Mucosa of stomach (tissue), 1 donor: Measurements from ENCODE around the gene CCDC170.
A peak's percentile ranks its signal among the peaks of the same experiment; 100 is the strongest.

Source experiments
- H3K27me3 ChIP-seq: one replicate; pipeline ENCODE4 v1.7.0; 2013; ENCODE audit warnings: mild to moderate bottlenecking, low read length; ENCODE audit not compliant: control insufficient read depth, insufficient read depth
- H3K36me3 ChIP-seq: one replicate; pipeline ENCODE4 v1.7.0; 2013; ENCODE audit warnings: low read length; ENCODE audit not compliant: control insufficient read depth, insufficient read depth
- H3K4me1 ChIP-seq: one replicate; pipeline ENCODE4 v1.7.0; 2013; ENCODE audit warnings: mild to moderate bottlenecking, low read length; ENCODE audit not compliant: control insufficient read depth, insufficient read depth
- H3K4me3 ChIP-seq: one replicate; pipeline ENCODE4 v1.7.0; 2013; ENCODE audit warnings: low read length
- H3K9ac ChIP-seq: one replicate; pipeline ENCODE4 v1.7.0; 2013; ENCODE audit warnings: mild to moderate bottlenecking, low read length, moderate library complexity
- H3K9me3 ChIP-seq: one replicate; pipeline ENCODE4 v1.7.0; 2013; ENCODE audit warnings: mild to moderate bottlenecking, low read length, moderate library complexity; ENCODE audit not compliant: control insufficient read depth
- donor health status: Pancreatic carcinoma.

The CCDC170 gene

DNA sequence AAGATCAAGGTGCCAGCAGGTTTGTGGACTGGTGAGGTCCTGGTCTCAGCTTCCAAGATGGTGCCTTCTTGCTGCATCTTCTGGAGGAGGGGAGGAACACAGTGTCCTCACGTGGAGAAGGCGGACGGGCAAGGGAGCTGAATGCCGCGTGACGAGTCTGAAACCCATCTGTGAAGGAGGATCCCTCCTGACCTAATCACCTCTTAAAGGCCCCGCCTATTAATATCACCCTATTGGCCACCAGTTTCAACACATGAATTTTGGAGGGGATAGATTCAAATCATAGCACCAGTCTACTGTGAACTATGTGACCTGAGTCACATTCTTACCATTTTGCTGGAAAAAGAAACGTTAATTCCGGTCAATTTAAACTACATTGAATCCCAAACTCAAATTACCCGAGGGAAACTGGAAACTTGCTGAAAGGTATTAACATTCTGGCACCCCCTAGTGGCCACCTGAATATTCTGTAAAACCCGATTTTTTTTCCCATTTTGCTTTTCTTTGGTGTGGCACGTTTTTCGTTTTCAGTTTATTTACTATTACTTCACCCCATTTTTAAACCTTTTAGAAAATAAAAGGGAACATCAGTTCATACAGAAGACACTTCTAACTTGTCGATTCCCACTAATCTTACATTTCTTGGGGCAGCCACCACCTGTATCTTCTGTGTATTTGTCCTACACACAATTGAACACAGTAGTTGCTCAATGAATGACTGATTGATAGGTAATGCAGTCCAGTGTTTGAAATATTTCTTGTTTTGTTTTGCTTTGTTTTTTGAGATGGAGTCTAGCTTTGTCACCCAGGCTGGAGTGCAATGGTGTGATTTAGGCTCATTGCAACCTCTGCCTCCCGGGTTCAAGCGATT, 17.9 kb upstream of the CCDC170 start:
- H3K9me3 ChIP-seq, result no peaks in the 10 kb centered on the region
- H3K9ac ChIP-seq, result no peak overlapping the region
- no peaks in the 10 kb centered on the region for H3K36me3 ChIP-seq
- H3K4me1 ChIP-seq, result no peaks in the 10 kb centered on the region
- H3K4me3 ChIP-seq, result no peak overlapping the region
- H3K27me3 ChIP-seq, result no peaks in the 10 kb centered on the region

- no peak overlapping the region for H3K9ac ChIP-seq
- H3K9me3 ChIP-seq, result no peaks in the 10 kb centered on the region
- no peaks in the 10 kb centered on the region for H3K27me3 ChIP-seq
- H3K4me3 ChIP-seq, result no peak overlapping the region
- peaks cover 5% of the 10 kb centered on the region for H3K4me1 ChIP-seq
- H3K36me3 ChIP-seq, result no peaks in the 10 kb centered on the region
These were observed 16.1 kb upstream of the CCDC170 start for GRCh38 chr6:151477726-151478125.

- no peak overlapping the region for H3K4me3 ChIP-seq
- no peaks in the 10 kb centered on the region for H3K36me3 ChIP-seq
- no peaks in the 10 kb centered on the region for H3K9me3 ChIP-seq
- no peaks in the 10 kb centered on the region for H3K27me3 ChIP-seq
- peaks cover 5% of the 10 kb centered on the region for H3K4me1 ChIP-seq
- H3K9ac ChIP-seq, result no peak overlapping the region
These were observed 15.1 kb upstream of the CCDC170 start for GRCh38 chr6:151478670-151479069.

GRCh38 chr6:151481786-151482185, 12.0 kb upstream of the CCDC170 start:
- Histone ChIP-seq H3K4me3 (no peak overlapping the region), H3K36me3 (no peaks in the 10 kb centered on the region), H3K9me3 (no peaks in the 10 kb centered on the region), H3K4me1 (peaks cover 5% of the 10 kb centered on the region), H3K9ac (no peak overlapping the region), H3K27me3 (no peaks in the 10 kb centered on the region)

GRCh38 chr6:151482290-151482689, 11.5 kb upstream of the CCDC170 start:
- peaks cover 5% of the 10 kb centered on the region for H3K4me1 ChIP-seq
- H3K4me3 ChIP-seq, result no peak overlapping the region
- H3K27me3 ChIP-seq, result no peaks in the 10 kb centered on the region
- H3K36me3 ChIP-seq, result no peaks in the 10 kb centered on the region
- H3K9ac ChIP-seq, result peak overlapping the region; percentile 51
- H3K9me3 ChIP-seq, result no peaks in the 10 kb centered on the region

- Histone ChIP-seq H3K4me1 (peaks cover 5% of the 10 kb centered on the region), H3K4me3 (no peak overlapping the region), H3K27me3 (no peaks in the 10 kb centered on the region), H3K9ac (no peak overlapping the region), H3K9me3 (no peaks in the 10 kb centered on the region), H3K36me3 (no peaks in the 10 kb centered on the region)
These were observed 9.8 kb upstream of the CCDC170 start for GRCh38 chr6:151483994-151484393.

DNA sequence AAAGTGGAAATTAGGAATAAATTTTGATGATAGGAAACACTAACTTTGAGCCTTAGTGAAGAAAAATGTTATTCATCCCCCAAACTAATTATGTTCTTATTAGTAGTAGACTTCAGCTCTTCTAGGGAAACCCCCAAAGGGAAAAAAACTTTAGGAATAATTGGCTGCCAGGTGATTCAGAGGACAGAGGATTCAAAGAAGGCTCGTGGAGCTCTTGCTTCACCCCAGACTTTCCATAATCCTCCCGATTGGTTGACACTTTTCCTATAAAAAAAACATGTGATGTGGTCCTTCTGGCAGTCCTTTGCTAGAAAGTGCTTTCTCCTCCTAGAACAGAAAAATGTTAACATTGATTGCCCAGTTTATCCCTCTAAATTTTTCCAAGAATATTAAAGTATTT, 5.6 kb upstream of the CCDC170 start:
- H3K9me3 ChIP-seq, result no peaks in the 10 kb centered on the region
- H3K4me3 ChIP-seq, result no peak overlapping the region
- no peaks in the 10 kb centered on the region for H3K36me3 ChIP-seq
- H3K9ac ChIP-seq, result no peak overlapping the region
- H3K27me3 ChIP-seq, result no peaks in the 10 kb centered on the region
- H3K4me1 ChIP-seq, result peaks cover under 1% of the 10 kb centered on the region

- no peaks in the 10 kb centered on the region for H3K9me3 ChIP-seq
- H3K27me3 ChIP-seq, result no peaks in the 10 kb centered on the region
- no peak overlapping the region for H3K9ac ChIP-seq
- H3K4me3 ChIP-seq, result no peak overlapping the region
- no peaks in the 10 kb centered on the region for H3K36me3 ChIP-seq
- peaks cover 12% of the 10 kb centered on the region for H3K4me1 ChIP-seq
These were observed 2.8 kb upstream of the CCDC170 start for GRCh38 chr6:151490996-151491395.

- Histone ChIP-seq H3K4me3 (peak overlapping the region; percentile 76), H3K36me3 (no peaks in the 10 kb centered on the region), H3K9me3 (no peaks in the 10 kb centered on the region), H3K4me1 (peaks cover 13% of the 10 kb centered on the region), H3K9ac (peak overlapping the region; percentile 88), H3K27me3 (no peaks in the 10 kb centered on the region)
These were observed 535 bp upstream of the CCDC170 start for GRCh38 chr6:151493161-151493803.

- no peaks in the 10 kb centered on the region for H3K27me3 ChIP-seq
- peak overlapping the region; percentile 76 for H3K4me3 ChIP-seq
- peak overlapping the region; percentile 88 for H3K9ac ChIP-seq
- H3K4me1 ChIP-seq, result peaks cover 13% of the 10 kb centered on the region
- H3K36me3 ChIP-seq, result no peaks in the 10 kb centered on the region
- no peaks in the 10 kb centered on the region for H3K9me3 ChIP-seq
These were observed 568 bp downstream of the CCDC170 start for GRCh38 chr6:151494235-151494935.

DNA sequence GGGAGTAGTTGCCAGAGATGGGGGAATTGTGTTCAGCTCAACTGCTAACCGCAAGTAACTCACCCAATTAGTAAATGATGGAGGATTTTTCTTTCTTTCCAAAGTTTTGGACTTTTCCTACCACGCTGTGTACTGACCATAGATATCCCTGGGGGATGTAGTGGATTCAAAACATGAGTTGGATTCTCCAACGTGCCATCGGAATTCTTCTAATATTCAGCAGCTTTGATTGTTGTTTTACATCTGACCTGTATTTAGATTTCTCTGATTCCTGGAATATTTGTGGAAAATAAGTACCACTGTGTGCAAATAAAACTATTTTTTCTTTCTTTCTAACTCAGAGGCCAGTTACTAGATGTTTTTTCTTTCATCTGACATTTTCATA, 1.1 kb downstream of the CCDC170 start:
- H3K27me3 ChIP-seq, result no peaks in the 10 kb centered on the region
- H3K4me1 ChIP-seq, result peaks cover 13% of the 10 kb centered on the region
- no peaks in the 10 kb centered on the region for H3K36me3 ChIP-seq
- peak overlapping the region; percentile 88 for H3K9ac ChIP-seq
- peak overlapping the region; percentile 76 for H3K4me3 ChIP-seq
- no peaks in the 10 kb centered on the region for H3K9me3 ChIP-seq

- Histone ChIP-seq H3K9me3 (no peaks in the 10 kb centered on the region), H3K9ac (no peak overlapping the region), H3K4me1 (peaks cover 13% of the 10 kb centered on the region), H3K27me3 (no peaks in the 10 kb centered on the region), H3K36me3 (no peaks in the 10 kb centered on the region), H3K4me3 (no peak overlapping the region)
These were observed 1.6 kb downstream of the CCDC170 start for GRCh38 chr6:151495380-151495779.
